Mammary epithelial cell (primary cell): ENCODE results near the gene KAZN.

Source experiments
- CTCF ChIP-seq, 2 donors: IDR thresholded peaks in 1 of 2; conservative IDR thresholded peaks in 1 of 2; 2 replicates each; pipeline ENCODE4 v1.5.1; 2011 to 2012; ENCODE audit warnings: inconsistent platforms in 2 of 2, low read length in 2 of 2, mild to moderate bottlenecking in 2 of 2, control low read depth in 1 of 2, low read depth in 1 of 2; ENCODE audit not compliant: insufficient read depth in 1 of 2; ENCODE audit errors: extremely low read depth in 1 of 2
- EZH2 ChIP-seq: IDR thresholded peaks from 2 replicates; pipeline ENCODE4 v1.6.1; 2012; ENCODE audit warnings: low read length, inconsistent platforms, borderline replicate concordance

- no peak for TF ChIP-seq EZH2
- TF ChIP-seq CTCF (conservative IDR thresholded peaks at IDR 0.05 in 1 of 2, IDR thresholded peaks at IDR 0.05 in 1 of 2; ENCODE audit: extremely low read depth in 1 of 2, insufficient read depth in 1 of 2, low read depth in 1 of 2, low read length in 2 of 2), result no peak
These were observed 495.6 kb downstream of the KAZN start for GRCh38 chr1:15094056-15094455.
